IMR-90 (cell line): Measurements from ENCODE around the gene POLA2. TPM values are rescaled to one million over a fixed set of nuclear protein-coding genes. Genes with fewer than 3 reads are reported as not detected.
A peak's percentile ranks its signal among the peaks of the same experiment; 100 is the strongest.

Experiments
- ATAC-seq: fragments of 200-7000 bp; cut with Tn5 transposase; 2 replicates; pipeline ENCODE4 v1.9.1; 2020; ENCODE audit warnings: low read depth, mild to moderate bottlenecking, moderate library complexity
- BruUV-seq: library from RNA; stranded (reverse); fragments of 400-500 nt; replicated peaks from 2 replicates; lab custom pipeline; 2021; lab: Mats Ljungman, UMichigan
- CTCF ChIA-PET: fragments of 300-600 bp; formaldehyde crosslinking; extraction: SDS; loops from one replicate; lab custom pipeline; 2021; ENCODE audit warnings: antibody characterized with exemption; lab: Yijun Ruan, JAX
- POLR2A ChIA-PET: fragments of 300-600 bp; sonication (Branson Sonifier 250); formaldehyde crosslinking; loops from one replicate; lab custom pipeline; 2022; ENCODE audit warnings: antibody characterized with exemption; ENCODE audit not compliant: unreplicated experiment; lab: Charles Lee
- DNase-seq: peaks from one replicate; pipeline ENCODE4 v3.0.0; 2013
- H2AFZ ChIP-seq: replicated peaks from 2 replicates; pipeline ENCODE3; 2013; ENCODE audit warnings: low read length, mild to moderate bottlenecking; ENCODE audit not compliant: poor library complexity
- H2AK5ac ChIP-seq: 2 replicates; pipeline ENCODE4 v1.6.1; 2013; ENCODE audit warnings: low read depth, low read length, inconsistent platforms
- H2AK9ac ChIP-seq: replicated peaks from 2 replicates; pipeline ENCODE3; 2013; ENCODE audit warnings: mild to moderate bottlenecking, low read depth, low read length, moderate library complexity; ENCODE audit not compliant: poor library complexity
- H2BK120ac ChIP-seq: 2 replicates; pipeline ENCODE4 v1.6.1; 2013; ENCODE audit warnings: low read depth, low read length, inconsistent platforms
- H2BK15ac ChIP-seq: 3 replicates; pipeline ENCODE4 v1.6.1; 2013; ENCODE audit warnings: low read depth, low read length, inconsistent platforms
- H2BK20ac ChIP-seq: 2 replicates; pipeline ENCODE4 v1.6.1; 2013; ENCODE audit warnings: low read depth, mild to moderate bottlenecking, inconsistent platforms, low read length, moderate library complexity
- H2BK5ac ChIP-seq: 2 replicates; pipeline ENCODE4 v1.6.1; 2013; ENCODE audit warnings: mild to moderate bottlenecking, low read depth, low read length, inconsistent platforms; ENCODE audit not compliant: poor library complexity, severe bottlenecking
- H3K14ac ChIP-seq: replicated peaks from 2 replicates; pipeline ENCODE4 v1.6.1; 2013; ENCODE audit warnings: low read depth, low read length, inconsistent platforms
- H3K18ac ChIP-seq: 2 replicates; pipeline ENCODE4 v1.6.1; 2013; ENCODE audit warnings: low read depth, low read length, control low read depth
- H3K23ac ChIP-seq: 2 replicates; pipeline ENCODE4 v1.6.1; 2013; ENCODE audit warnings: low read depth, low read length, inconsistent platforms
- H3K27ac ChIP-seq: 2 replicates; pipeline ENCODE4 v1.5.1; 2013; ENCODE audit warnings: mild to moderate bottlenecking, control low read depth, low read length; ENCODE audit not compliant: insufficient read depth
- H3K27me3 ChIP-seq: 2 replicates; pipeline ENCODE4 v1.6.1; 2013; ENCODE audit warnings: low read length; ENCODE audit not compliant: control insufficient read depth, insufficient read depth
- H3K36me3 ChIP-seq: 2 replicates; pipeline ENCODE4 v1.6.1; 2013; ENCODE audit warnings: low read length, mixed read lengths; ENCODE audit not compliant: control insufficient read depth, insufficient read depth
- H3K4ac ChIP-seq: 2 replicates; pipeline ENCODE4 v1.6.1; 2013; ENCODE audit warnings: low read depth, low read length, inconsistent platforms
- H3K4me1 ChIP-seq: 2 replicates; pipeline ENCODE4 v1.6.1; 2013; ENCODE audit warnings: low read length, mixed read lengths; ENCODE audit not compliant: control insufficient read depth, insufficient read depth
- H3K4me2 ChIP-seq: 2 replicates; pipeline ENCODE4 v1.6.1; 2013; ENCODE audit warnings: low read depth, mild to moderate bottlenecking, control low read depth, low read length, moderate library complexity
- H3K4me3 ChIP-seq: 2 replicates; pipeline ENCODE4 v1.5.1; 2013; ENCODE audit warnings: low read depth, mild to moderate bottlenecking, control low read depth, low read length, moderate library complexity; ENCODE audit not compliant: insufficient read depth
- H3K56ac ChIP-seq: 2 replicates; pipeline ENCODE4 v1.6.1; 2013; ENCODE audit warnings: low read length, inconsistent platforms; ENCODE audit not compliant: insufficient read depth; ENCODE audit errors: extremely low read depth
- H3K79me1 ChIP-seq, 2 experiments: 2 replicates each; pipeline ENCODE4 v1.6.1; 2013; ENCODE audit warnings: low read length in 2 of 2, inconsistent platforms in 1 of 2, low read depth in 1 of 2
- H3K9ac ChIP-seq: 2 replicates; pipeline ENCODE4 v1.6.1; 2013; ENCODE audit warnings: low read depth, low read length, control low read depth
- H3K9me1 ChIP-seq: 2 replicates; pipeline ENCODE4 v1.6.1; 2013; ENCODE audit warnings: low read length, inconsistent platforms; ENCODE audit not compliant: insufficient read depth
- H3K9me3 ChIP-seq: 2 replicates; pipeline ENCODE4 v1.6.1; 2013; ENCODE audit warnings: low read length; ENCODE audit not compliant: control insufficient read depth, insufficient read depth
- H4K20me1 ChIP-seq: 2 replicates; pipeline ENCODE4 v1.6.1; 2013; ENCODE audit warnings: low read length, inconsistent platforms; ENCODE audit not compliant: insufficient read depth
- H4K5ac ChIP-seq: 2 replicates; pipeline ENCODE4 v1.6.1; 2013; ENCODE audit warnings: mild to moderate bottlenecking, low read depth, low read length, control low read depth
- H4K8ac ChIP-seq, 2 experiments: 2 replicates each; pipeline ENCODE4 v1.6.1; 2013; ENCODE audit warnings: low read depth in 2 of 2, low read length in 2 of 2, control low read depth in 1 of 2, inconsistent platforms in 1 of 2
- H4K91ac ChIP-seq: 2 replicates; pipeline ENCODE4 v1.6.1; 2013; ENCODE audit warnings: low read depth, low read length, inconsistent platforms; ENCODE audit not compliant: insufficient read depth
- BHLHE40 ChIP-seq: fragments of 150-350 bp; IDR thresholded peaks from 2 replicates; pipeline ENCODE4 v1.6.1; 2016; ENCODE audit warnings: mild to moderate bottlenecking, low read depth, low read length
- FOS ChIP-seq: fragments of 150-350 bp; IDR thresholded peaks from 2 replicates; pipeline ENCODE4 v1.6.1; 2016; ENCODE audit warnings: low read depth, low read length
- MAZ ChIP-seq: IDR thresholded peaks from 2 replicates; pipeline ENCODE4 v1.6.1; 2012; ENCODE audit warnings: low read depth, mild to moderate bottlenecking, low read length, improper control_type of control experiment, moderate library complexity, borderline replicate concordance
- MXI1 ChIP-seq: IDR thresholded peaks from 2 replicates; pipeline ENCODE4 v1.6.1; 2012; ENCODE audit warnings: low read depth, mild to moderate bottlenecking, low read length, moderate library complexity, borderline replicate concordance
- RAD21 ChIP-seq: IDR thresholded peaks from 2 replicates; pipeline ENCODE4 v1.6.1; 2012; ENCODE audit warnings: low read length, improper control_type of control experiment
- RFX5 ChIP-seq: IDR thresholded peaks from 2 replicates; pipeline ENCODE4 v1.8.0; 2012; ENCODE audit warnings: low read depth, mild to moderate bottlenecking, low read length, moderate library complexity
- WGBS, 2 experiments: methylation state at CpG; one replicate each; pipeline versions ENCODE4 v1.1.5 to v1.1.7; 2013; ENCODE audit warnings: missing lambda C conversion rate in 2 of 2; ENCODE audit not compliant: insufficient read length in 1 of 2; ENCODE audit errors: extremely low coverage in 2 of 2; 5-methylcytosine and 5-hydroxymethylcytosine counted together
- dilution Hi-C: fragments of 300-500 bp; cut with HindIII; formaldehyde crosslinking; loops from one replicate; pipeline ENCODE4 v1.14.3; 2018; ENCODE audit warnings: low sequenced_read_pairs; ENCODE audit not compliant: unreplicated experiment
- in situ Hi-C: fragments of 300-500 bp; cut with MboI; formaldehyde crosslinking; loops from 3 replicates; pipeline ENCODE4 v1.14.3; 2019; ENCODE audit warnings: low sequenced_read_pairs, inconsistent platforms, mixed read lengths
- intact Hi-C: fragments of 100-400 bp; cut with micrococcal nuclease; formaldehyde crosslinking; loops from 2 replicates; pipeline ENCODE4 v1.10.0; 2022
- polyA plus RNA-seq, 3 experiments: library from polyadenylated mRNA; depleted of rRNA; stranded (reverse); fragments of >200 nt; gene quantifications; 2 replicates each; pipeline ENCODE4 v1.2.3, GENCODE V29; 2012; ENCODE audit warnings: low replicate concordance in 1 of 3
- total RNA-seq: library from RNA; depleted of rRNA; stranded (reverse); fragments of >200 nt; gene quantifications from 2 replicates; pipeline ENCODE4 v1.2.3, GENCODE V29; 2012
- TF ChIP-seq, protein P1 (sequence below): conservative IDR thresholded peaks from 2 replicates; pipeline ENCODE4 v1.5.1; 2012; ENCODE audit warnings: mild to moderate bottlenecking, low read depth, low read length, improper control_type of control experiment

POLA2 gene
- total and polyA plus RNA-seq, 2 of the 4 experiments (the other 2 are of a cell fraction) = 14.2 to 17.3 TPM

DNA sequence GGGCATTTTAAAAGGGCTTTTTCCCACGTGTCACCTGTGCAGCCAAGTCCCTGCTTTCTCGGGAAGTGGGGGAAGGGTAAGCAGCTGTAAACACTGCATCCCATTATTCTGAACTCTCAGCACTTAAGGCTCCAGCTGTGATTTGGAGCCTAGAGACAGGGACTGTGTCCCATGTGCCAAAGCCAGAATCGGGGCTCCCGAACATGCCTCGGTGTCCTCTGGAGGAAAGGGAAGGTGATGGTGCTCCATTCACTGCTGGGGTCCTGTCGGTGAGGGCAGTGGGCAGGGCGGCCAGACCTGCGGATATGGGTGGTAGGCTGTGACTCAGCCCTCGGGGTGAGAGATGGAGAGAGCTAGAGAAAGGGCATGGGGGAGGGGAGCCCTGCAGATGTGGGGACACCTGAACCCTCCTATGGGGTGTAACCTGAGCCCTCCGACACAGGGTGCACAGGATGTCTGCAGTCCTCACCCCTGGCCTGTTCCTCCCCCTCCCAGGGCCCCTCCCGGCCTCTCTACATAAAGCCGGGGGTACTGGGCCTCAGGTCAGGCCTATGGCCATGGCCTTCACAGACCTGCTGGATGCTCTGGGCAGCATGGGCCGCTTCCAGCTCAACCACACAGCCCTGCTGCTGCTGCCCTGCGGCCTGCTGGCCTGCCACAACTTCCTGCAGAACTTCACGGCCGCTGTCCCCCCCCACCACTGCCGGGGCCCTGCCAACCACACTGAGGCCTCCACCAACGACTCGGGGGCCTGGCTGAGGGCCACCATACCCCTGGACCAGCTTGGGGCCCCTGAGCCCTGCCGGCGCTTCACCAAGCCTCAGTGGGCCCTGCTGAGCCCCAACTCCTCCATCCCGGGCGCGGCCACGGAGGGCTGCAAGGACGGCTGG is 48.2 kb upstream of the POLA2 start:
- CTCF ChIA-PET = no interaction called here
- dilution Hi-C loops = no loop called here
- H3K56ac ChIP-seq = no peak overlapping the region
- H3K79me1 ChIP-seq = peaks cover 0 to 4% of the 10 kb centered on the region in 2 experiments; a peak in 1 of 4 replicates
- peak; percentile 25 for ATAC-seq
- in situ Hi-C loops = no loop called here
- peaks cover 4% of the 10 kb centered on the region; the same call in 1 of the 2 replicates for H3K9me1 ChIP-seq
- H2AK5ac ChIP-seq = no peak overlapping the region
- H2BK5ac ChIP-seq = no peak overlapping the region
- peak; percentile 6 for DNase-seq
- H3K23ac ChIP-seq = no peak overlapping the region
- H3K14ac ChIP-seq = no peak overlapping the region
- TF ChIP-seq MXI1 (no peak), FOS (no peak), RAD21 (no peak), BHLHE40 (no peak), MAZ (no peak), RFX5 (no peak)
- TF ChIP-seq, protein P1, sequence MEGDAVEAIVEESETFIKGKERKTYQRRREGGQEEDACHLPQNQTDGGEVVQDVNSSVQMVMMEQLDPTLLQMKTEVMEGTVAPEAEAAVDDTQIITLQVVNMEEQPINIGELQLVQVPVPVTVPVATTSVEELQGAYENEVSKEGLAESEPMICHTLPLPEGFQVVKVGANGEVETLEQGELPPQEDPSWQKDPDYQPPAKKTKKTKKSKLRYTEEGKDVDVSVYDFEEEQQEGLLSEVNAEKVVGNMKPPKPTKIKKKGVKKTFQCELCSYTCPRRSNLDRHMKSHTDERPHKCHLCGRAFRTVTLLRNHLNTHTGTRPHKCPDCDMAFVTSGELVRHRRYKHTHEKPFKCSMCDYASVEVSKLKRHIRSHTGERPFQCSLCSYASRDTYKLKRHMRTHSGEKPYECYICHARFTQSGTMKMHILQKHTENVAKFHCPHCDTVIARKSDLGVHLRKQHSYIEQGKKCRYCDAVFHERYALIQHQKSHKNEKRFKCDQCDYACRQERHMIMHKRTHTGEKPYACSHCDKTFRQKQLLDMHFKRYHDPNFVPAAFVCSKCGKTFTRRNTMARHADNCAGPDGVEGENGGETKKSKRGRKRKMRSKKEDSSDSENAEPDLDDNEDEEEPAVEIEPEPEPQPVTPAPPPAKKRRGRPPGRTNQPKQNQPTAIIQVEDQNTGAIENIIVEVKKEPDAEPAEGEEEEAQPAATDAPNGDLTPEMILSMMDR = no peak
- H3K4me1 ChIP-seq = peaks cover 5% of the 10 kb centered on the region
- H4K20me1 ChIP-seq = no peaks in the 10 kb centered on the region
- BruUV-seq = no TSS peak
- no peaks in the 10 kb centered on the region for H3K9me3 ChIP-seq
- no peak overlapping the region for H2BK120ac ChIP-seq
- intact Hi-C loops = no loop called here
- POLR2A ChIA-PET = no interaction called here
- WGBS, 2 experiments = 82% methylated on average over 11 of the region's 26 CpGs; no CpG with 5 or more reads in 1 of the 2 experiments
- no peak overlapping the region for H3K27ac ChIP-seq
- no peaks in the 10 kb centered on the region for H3K27me3 ChIP-seq
- H4K91ac ChIP-seq = no peak overlapping the region
- no peak overlapping the region for H4K5ac ChIP-seq
- H3K4ac ChIP-seq = no peak overlapping the region
- peak overlapping the region; percentile 95 for H2AK9ac ChIP-seq
- H3K4me3 ChIP-seq = no peak overlapping the region
- no peak overlapping the region for H3K9ac ChIP-seq
- no peak overlapping the region for H2BK15ac ChIP-seq
- H3K36me3 ChIP-seq = peaks cover 28% of the 10 kb centered on the region
- H3K18ac ChIP-seq = no peak overlapping the region
- peak overlapping the region; percentile 65 for H2AFZ ChIP-seq
- peak overlapping the region in 1 of 2 experiments; percentile 19; a peak in 1 of 4 replicates for H4K8ac ChIP-seq
- no peak overlapping the region for H3K4me2 ChIP-seq
- no peak overlapping the region for H2BK20ac ChIP-seq
